A549 (cell line): ENCODE data around the gene PRRG3. TPM values are rescaled to one million over a fixed set of nuclear protein-coding genes. Genes with fewer than 3 reads are reported as not detected.

Source experiments
- ATAC-seq, 2 experiments: fragments of 200-7000 bp in 1 of 2; fragments of >200 bp in 1 of 2; cut with Nextera tagmentation in 1 of 2; cut with Tn5 transposase in 1 of 2; 3 replicates each; pipeline versions ENCODE4 v1.8.0 to v1.9.1; 2018 to 2020; ENCODE audit warnings: mild to moderate bottlenecking in 1 of 2, moderate library complexity in 1 of 2
- CTCF ChIA-PET: fragments of 300-600 bp; sonication (Branson Sonifier 250); formaldehyde crosslinking; extraction: SDS; loops from one replicate; lab custom pipeline; 2021; ENCODE audit warnings: antibody characterized with exemption, inconsistent platforms; lab: Yijun Ruan, JAX
- POLR2A ChIA-PET: fragments of 350-600 bp; formaldehyde crosslinking; extraction: SDS; loops from one replicate; lab custom pipeline; 2021; ENCODE audit warnings: antibody characterized with exemption, inconsistent platforms; lab: Yijun Ruan, JAX
- DNase-seq, 2 experiments: peaks; one replicate each; pipeline versions ENCODE4 v3.0.0 to v3.0.0-alpha.2; 2011 to 2016; ENCODE audit warnings: low read depth in 1 of 2, low spot score in 1 of 2
- FAIRE-seq: peaks from 2 replicates; lab custom pipeline; 2011; peaks lifted over from hg19 to GRCh38; lab: Jason Lieb, UNC
- H3K27ac ChIP-seq, 2 experiments: fragments of >200 bp; sonication (Bioruptor Twin); formaldehyde crosslinking; 3 replicates each; pipeline ENCODE4 v1.5.1; 2016 to 2017
- H3K4me1 ChIP-seq: fragments of >200 bp; sonication (Bioruptor Twin); formaldehyde crosslinking; 3 replicates; pipeline ENCODE4 v1.6.1; 2016
- H3K4me2 ChIP-seq: fragments of >200 bp; sonication (Bioruptor Twin); formaldehyde crosslinking; 3 replicates; pipeline ENCODE4 v1.6.1; 2016
- H3K4me3 ChIP-seq: fragments of >200 bp; sonication (Bioruptor Twin); formaldehyde crosslinking; 3 replicates; pipeline ENCODE4 v1.5.1; 2016
- H3K9me3 ChIP-seq: fragments of >200 bp; sonication (Bioruptor Twin); formaldehyde crosslinking; 3 replicates; pipeline ENCODE4 v1.6.1; 2016
- ATOH8 ChIP-seq: fragments of 250-450 bp; sonication (Bioruptor Pico); IDR thresholded peaks from 2 replicates; pipeline ENCODE4 v1.5.0; 2020; ENCODE audit warnings: low read depth, mild to moderate bottlenecking, moderate library complexity
- CBX2 ChIP-seq: fragments of 200-600 bp; sonication (generic); IDR thresholded peaks from 2 replicates; pipeline ENCODE4 v1.6.1; 2016; ENCODE audit warnings: low read depth, mild to moderate bottlenecking, borderline replicate concordance
- CHD2 ChIP-seq: fragments of 150-350 bp; IDR thresholded peaks from 2 replicates; pipeline ENCODE4 v1.6.1; 2014; ENCODE audit warnings: low read length; ENCODE audit not compliant: partially characterized antibody
- CHD4 ChIP-seq: fragments of 200-600 bp; sonication (generic); IDR thresholded peaks from 2 replicates; pipeline ENCODE4 v1.6.1; 2016; ENCODE audit warnings: antibody characterized with exemption, mild to moderate bottlenecking, borderline replicate concordance
- E2F6 ChIP-seq: IDR thresholded peaks from 2 replicates; pipeline ENCODE4 v1.6.1; 2012; ENCODE audit warnings: low read depth, borderline replicate concordance
- EHF ChIP-seq: fragments of 250-450 bp; sonication (Bioruptor Pico); IDR thresholded peaks from 2 replicates; pipeline ENCODE4 v1.5.0; 2020; ENCODE audit warnings: mild to moderate bottlenecking
- ELK1 ChIP-seq: fragments of 150-350 bp; IDR thresholded peaks from 2 replicates; pipeline ENCODE4 v1.6.1; 2014; ENCODE audit warnings: low read depth, mild to moderate bottlenecking, low read length
- EP300 ChIP-seq, 2 experiments: fragments of >200 bp; sonication (Bioruptor Twin); formaldehyde crosslinking; IDR thresholded peaks; 2 replicates in 1 of 2; 3 replicates in 1 of 2; pipeline ENCODE4 v1.6.1; 2016 to 2017
- FOSL2 ChIP-seq, 2 experiments: fragments of 450-650 bp in 1 of 2; fragments of >200 bp in 1 of 2; sonication (Bioruptor Twin) in 1 of 2; formaldehyde crosslinking; IDR thresholded peaks; 2 replicates each; pipeline versions ENCODE4 v1.5.0 to v1.6.1; 2016 to 2020; ENCODE audit warnings: mild to moderate bottlenecking in 1 of 2, moderate library complexity in 1 of 2
- GATA3 ChIP-seq: IDR thresholded peaks from 2 replicates; pipeline ENCODE4 v1.6.1; 2012; ENCODE audit warnings: borderline replicate concordance
- HES2 ChIP-seq: fragments of >200 bp; sonication (Bioruptor Twin); formaldehyde crosslinking; IDR thresholded peaks from 2 replicates; pipeline ENCODE4 v1.6.1; 2016
- HMGXB4 ChIP-seq: fragments of 250-450 bp; sonication (Bioruptor Pico); IDR thresholded peaks from 2 replicates; pipeline ENCODE4 v1.5.0; 2021; ENCODE audit warnings: mild to moderate bottlenecking, moderate library complexity, borderline replicate concordance
- JUNB ChIP-seq: fragments of >200 bp; sonication (Bioruptor Twin); formaldehyde crosslinking; IDR thresholded peaks from 2 replicates; pipeline ENCODE4 v1.6.1; 2016
- KDM1A ChIP-seq: fragments of 200-600 bp; sonication (generic); IDR thresholded peaks from 2 replicates; pipeline ENCODE4 v1.6.1; 2016; ENCODE audit warnings: low read depth, mild to moderate bottlenecking
- KDM5A ChIP-seq: fragments of 200-600 bp; sonication (generic); IDR thresholded peaks from 2 replicates; pipeline ENCODE4 v1.6.1; 2016; ENCODE audit warnings: antibody characterized with exemption, mild to moderate bottlenecking
- MAFK ChIP-seq: fragments of 450-650 bp; IDR thresholded peaks from 2 replicates; pipeline ENCODE4 v1.6.1; 2014; ENCODE audit not compliant: partially characterized antibody
- MAX ChIP-seq: IDR thresholded peaks from 2 replicates; pipeline ENCODE4 v1.6.1; 2012
- MAZ ChIP-seq: fragments of 150-350 bp; IDR thresholded peaks from 2 replicates; pipeline ENCODE4 v1.6.1; 2014; ENCODE audit warnings: antibody characterized with exemption, low read depth, low read length, borderline replicate concordance
- NFE2L2 ChIP-seq: fragments of 150-350 bp; conservative IDR thresholded peaks from 2 replicates; pipeline ENCODE4 v1.6.1; 2014; ENCODE audit warnings: low read length
- NR3C1 ChIP-seq: fragments of >200 bp; sonication (Bioruptor Twin); formaldehyde crosslinking; IDR thresholded peaks from 3 replicates; pipeline ENCODE4 v1.6.1; 2017
- POLR2A ChIP-seq: IDR thresholded peaks from 2 replicates; pipeline ENCODE4 v1.6.1; 2012; ENCODE audit warnings: mild to moderate bottlenecking, low read length
- RFX5 ChIP-seq: fragments of 450-650 bp; IDR thresholded peaks from 2 replicates; pipeline ENCODE4 v1.7.1; 2014; ENCODE audit warnings: antibody characterized with exemption, mild to moderate bottlenecking, moderate library complexity
- SMC3 ChIP-seq: fragments of >200 bp; sonication (Bioruptor Twin); formaldehyde crosslinking; IDR thresholded peaks from 3 replicates; pipeline ENCODE4 v1.6.1; 2018; ENCODE audit warnings: inconsistent platforms
- ZNF302 ChIP-seq: fragments of 250-450 bp; sonication (Bioruptor Pico); IDR thresholded peaks from 2 replicates; pipeline ENCODE4 v1.9.0; 2021; ENCODE audit warnings: inconsistent platforms, mild to moderate bottlenecking, moderate library complexity
- ZSCAN20 ChIP-seq: fragments of 250-450 bp; sonication (Bioruptor Pico); IDR thresholded peaks from 2 replicates; pipeline ENCODE4 v1.8.0; 2022; ENCODE audit warnings: mild to moderate bottlenecking, moderate library complexity
- WGBS: methylation state at CpG from one replicate; pipeline ENCODE4 v1.1.6; 2017; ENCODE audit errors: missing lambda C conversion rate; 5-methylcytosine and 5-hydroxymethylcytosine counted together
- polyA plus RNA-seq, 4 experiments: library from polyadenylated mRNA; depleted of rRNA in 3 of 4; stranded (reverse); fragments of >200 nt; fragmentation: RNase III in 1 of 4; extraction: RNeasy Plus Mini Kit Qiagen cat#74134 plus additional on column Dnase treatment in 1 of 4; gene quantifications; 2 replicates in 3 of 4; 3 replicates in 1 of 4; pipeline ENCODE4 v1.2.3, GENCODE V29; 2011 to 2017

The PRRG3 gene
- polyA plus RNA-seq, 2 of the 4 experiments (the other 2 are of a cell fraction), result not detected

- Histone ChIP-seq H3K9me3 (no peaks in the 10 kb centered on the region), H3K4me3 (no peak overlapping the region), H3K4me1 (no peaks in the 10 kb centered on the region), H3K27ac (no peak overlapping the region), H3K4me2 (no peak overlapping the region)
- 41% methylated on average over 6 of the region's 6 CpGs for WGBS
- DNase-seq, result no peak
- TF ChIP-seq CHD4 (no peak), EP300 (IDR thresholded peaks at IDR 0.05) (no peak), CBX2 (no peak), KDM1A (no peak), EHF (CRISPR knock-in tag) (no peak), JUNB (no peak), ZSCAN20 (no peak), CHD2 (no peak)
- FAIRE-seq, result no peak
- ChIA-PET POLR2A (no interaction called here), CTCF (interaction anchor here (0.8 to 3.0 kb wide), 2 partner anchors 8 to 888 kb away, joined by 3 to 8 read pairs; no protein-coding TSS in a partner anchor)
- ATAC-seq, result no peak
Observed at GRCh38 chrX:151745651-151746050, 50.4 kb downstream of the PRRG3 start.

GRCh38 chrX:151746502-151746901 lies 51.2 kb downstream of the PRRG3 start:
- TF ChIP-seq GATA3, result no peak
- TF ChIP-seq MAFK, result peak; percentile 78
- peak; percentile 62 for TF ChIP-seq NFE2L2
- no peak for TF ChIP-seq MAX
- Histone ChIP-seq H3K4me3 (no peak overlapping the region), H3K27ac (no peak overlapping the region), H3K4me2 (no peak overlapping the region), H3K9me3 (no peaks in the 10 kb centered on the region), H3K4me1 (no peaks in the 10 kb centered on the region)
- FAIRE-seq (peak; percentile 54), ATAC-seq (no peak), DNase-seq (no peak)
- POLR2A ChIA-PET, result no interaction called here
- CTCF ChIA-PET, result interaction anchor here (0.7 to 1.7 kb wide), 2 partner anchors 886 to 889 kb away, joined by 3 to 10 read pairs; no protein-coding TSS in a partner anchor
- 7% methylated on average over 2 of the region's 2 CpGs for WGBS

- WGBS, result 77% methylated on average over 5 of the region's 5 CpGs
- no peaks in the 10 kb centered on the region for H3K9me3 ChIP-seq
- ChIA-PET CTCF (interaction anchor here (0.6 to 9.6 kb wide), 13 partner anchors 12 to 1068 kb away, joined by 3 to 119 read pairs (median 4); no protein-coding TSS in a partner anchor), POLR2A (no interaction called here)
- FAIRE-seq (no peak), DNase-seq (no peak), ATAC-seq (no peak)
- peaks cover 14% of the 10 kb centered on the region for H3K4me1 ChIP-seq
- TF ChIP-seq HMGXB4 (CRISPR knock-in tag) (no peak), FOSL2 (IDR thresholded peaks at IDR 0.05) (no peak), FOSL2 (CRISPR knock-in tag; IDR thresholded peaks at IDR 0.05) (no peak), ELK1 (no peak), ZNF302 (CRISPR knock-in tag) (no peak), E2F6 (no peak), ATOH8 (no peak), NFE2L2 (no peak), POLR2A (no peak), SMC3 (no peak), NR3C1 (no peak), ZSCAN20 (no peak), MAFK (no peak), MAZ (no peak), HES2 (no peak), RFX5 (no peak), EP300 (IDR thresholded peaks at IDR 0.05) (no peak), KDM5A (no peak)
- no peak overlapping the region for H3K4me2 ChIP-seq
- H3K4me3 ChIP-seq, result no peak overlapping the region
- no peak overlapping the region for H3K27ac ChIP-seq
Observed at GRCh38 chrX:151750511-151750910, 55.3 kb downstream of the PRRG3 start.
